Muscle of arm (tissue), 14 donors: ENCODE measurements around the gene SFXN2. TPM values are rescaled to one million over a fixed set of nuclear protein-coding genes. Genes with fewer than 3 reads are reported as not detected.
"Not testable (repeated sequence)": the region's sequence is repeated elsewhere in the genome, so short reads cannot be mapped to it uniquely, and the experiment has no call there.

Source experiments
- DNase-seq: peaks from one replicate; pipeline ENCODE4 v3.0.0-alpha.2; 2013
- long read RNA-seq, 11 donors: transcript quantifications; one replicate each; lab custom pipeline, GENCODE V29; 2026
- polyA plus RNA-seq, 12 donors: library from polyadenylated mRNA; unstranded; fragments of 120-200 nt; gene quantifications; one replicate each; pipeline ENCODE4 v1.2.1, GENCODE V29; 2013; ENCODE audit not compliant: insufficient read length in 12 of 12

Gene SFXN2, protein sequence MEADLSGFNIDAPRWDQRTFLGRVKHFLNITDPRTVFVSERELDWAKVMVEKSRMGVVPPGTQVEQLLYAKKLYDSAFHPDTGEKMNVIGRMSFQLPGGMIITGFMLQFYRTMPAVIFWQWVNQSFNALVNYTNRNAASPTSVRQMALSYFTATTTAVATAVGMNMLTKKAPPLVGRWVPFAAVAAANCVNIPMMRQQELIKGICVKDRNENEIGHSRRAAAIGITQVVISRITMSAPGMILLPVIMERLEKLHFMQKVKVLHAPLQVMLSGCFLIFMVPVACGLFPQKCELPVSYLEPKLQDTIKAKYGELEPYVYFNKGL
- 10 to 100 TPM in 2 of 12 donors, 1 to 10 TPM in 9, not detected in 1; 3.5 to 11.4 (median 5.7) TPM for polyA plus RNA-seq
- long read RNA-seq, donor 1, partial matches to known transcripts = 6 of 7 reads
- long read RNA-seq, donor 1, other reads (novel, unspliced or antisense) = 0 of 7 reads
- long read RNA-seq, donor 2, full-length matches to known transcripts = 1 of 1 reads
- long read RNA-seq, donor 2, partial matches to known transcripts = 0 of 1 reads
- long read RNA-seq, donor 2, other reads (novel, unspliced or antisense) = 0 of 1 reads
- long read RNA-seq, donor 3, partial matches to known transcripts = 0 of 1 reads
- long read RNA-seq, donor 3, other reads (novel, unspliced or antisense) = 0 of 1 reads
- long read RNA-seq, donor 4 = 0 reads
- long read RNA-seq, donor 5 = 0 reads
- long read RNA-seq, donor 6, partial matches to known transcripts = 0 of 1 reads
- long read RNA-seq, donor 6, other reads (novel, unspliced or antisense) = 0 of 1 reads
- long read RNA-seq, donor 7, partial matches to known transcripts = 5 of 5 reads
- long read RNA-seq, donor 7, other reads (novel, unspliced or antisense) = 0 of 5 reads
- long read RNA-seq, donor 8 = 0 reads
- long read RNA-seq, donor 9 = 0 reads
- long read RNA-seq, donor 10 = 0 reads
- long read RNA-seq, donor 11, full-length matches to known transcripts = 1 of 1 reads
- long read RNA-seq, donor 11, partial matches to known transcripts = 0 of 1 reads
- long read RNA-seq, donor 11, other reads (novel, unspliced or antisense) = 0 of 1 reads

DNA sequence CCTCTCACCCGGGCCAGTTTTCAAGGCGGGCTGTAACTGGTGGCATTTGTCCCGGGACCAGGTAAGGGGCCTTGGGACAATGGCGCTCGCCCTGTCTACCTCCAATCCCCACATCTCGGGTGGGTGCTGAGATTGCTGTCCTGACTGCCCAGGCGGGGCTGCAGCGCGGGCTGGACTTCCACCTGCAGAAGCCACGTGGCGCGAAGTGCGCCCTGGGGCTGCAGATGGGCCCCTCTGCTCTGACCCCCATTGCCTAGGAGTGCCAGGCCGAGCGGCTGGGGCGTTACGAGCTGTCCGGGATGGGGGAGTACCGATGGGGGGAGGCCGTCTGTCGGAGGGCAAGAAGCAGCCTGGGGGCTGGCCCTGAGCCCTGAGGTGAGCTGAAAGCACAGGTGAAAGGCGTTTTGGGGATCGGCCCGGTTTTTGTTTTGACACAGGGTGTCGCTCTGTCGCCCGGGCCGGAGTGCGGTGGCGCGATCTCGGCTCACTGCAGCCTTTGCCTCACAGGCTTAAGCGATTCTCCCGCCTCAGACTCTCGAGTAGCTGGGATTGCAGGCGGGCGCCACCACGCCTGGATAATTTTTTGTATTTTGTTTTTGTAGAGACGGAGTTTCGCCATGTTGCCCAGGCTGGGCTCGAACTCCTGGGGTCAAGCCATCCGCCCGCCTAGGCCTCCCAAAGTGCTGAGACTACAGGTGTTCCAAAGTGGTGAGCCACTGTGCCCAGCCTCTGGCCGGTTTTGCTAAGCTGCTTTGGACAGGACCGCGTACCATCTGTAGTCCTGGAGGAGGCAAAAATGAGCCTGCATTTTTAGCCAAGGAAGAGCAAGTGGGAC is at the start of gene SFXN2:
TSS of gene SFXN2 (plus strand) at position 16 of the 835 bp plus-strand sequence. CDS start 12,001 bp downstream, outside the sequence.
- DNase-seq = no peak

DNA sequence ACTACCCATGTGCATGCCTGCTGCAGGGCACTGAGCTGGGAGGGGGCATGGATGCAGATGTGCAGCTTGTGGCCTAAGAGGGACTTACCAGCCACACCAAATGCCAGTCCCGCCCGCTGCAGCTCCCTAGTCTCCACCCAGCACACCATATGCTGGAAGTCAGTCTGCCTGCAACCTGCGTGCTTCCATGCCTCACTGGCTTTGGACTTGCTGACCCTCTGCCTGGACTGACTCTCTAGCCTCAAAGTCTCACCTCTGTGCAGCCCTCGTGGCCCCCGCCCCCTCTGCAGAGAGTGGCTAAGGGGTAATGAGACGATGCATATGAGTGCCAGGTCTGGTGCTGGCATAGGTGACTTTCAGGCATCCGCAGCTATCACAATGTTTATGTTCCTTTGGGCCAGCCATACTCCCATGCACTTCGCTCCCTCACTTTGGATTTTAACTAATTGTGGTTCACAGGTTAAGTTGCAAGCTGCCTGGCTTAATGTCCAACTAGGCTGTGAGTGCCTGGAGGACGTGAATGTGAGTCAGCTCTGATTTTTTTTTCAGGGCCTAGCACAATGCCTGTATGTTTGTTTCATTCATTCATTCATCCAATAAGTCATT is 48.4 kb upstream of the SFXN2 start:
- DNase-seq = no peak

DNA sequence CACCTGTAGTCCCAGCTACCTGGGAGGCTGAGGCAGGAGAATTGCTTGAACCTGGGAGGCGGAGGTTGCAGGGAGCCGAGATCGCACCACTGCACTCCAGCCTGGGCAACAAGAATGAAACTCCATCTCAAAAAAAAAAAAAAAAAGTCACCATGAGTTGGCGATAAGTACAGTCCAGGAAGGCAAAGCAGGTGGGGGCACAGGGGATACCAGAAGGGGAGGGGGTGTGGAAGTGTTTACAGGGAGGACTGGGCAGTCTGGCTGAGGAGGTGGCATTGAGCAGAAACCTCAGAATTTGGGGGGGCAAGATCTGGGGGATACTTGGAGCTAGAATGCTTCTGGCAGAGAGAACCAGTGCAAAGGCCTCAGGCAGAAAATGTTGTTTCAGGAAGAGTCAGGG is 47.0 kb upstream of the SFXN2 start:
- not testable (repeated sequence) for DNase-seq

DNA sequence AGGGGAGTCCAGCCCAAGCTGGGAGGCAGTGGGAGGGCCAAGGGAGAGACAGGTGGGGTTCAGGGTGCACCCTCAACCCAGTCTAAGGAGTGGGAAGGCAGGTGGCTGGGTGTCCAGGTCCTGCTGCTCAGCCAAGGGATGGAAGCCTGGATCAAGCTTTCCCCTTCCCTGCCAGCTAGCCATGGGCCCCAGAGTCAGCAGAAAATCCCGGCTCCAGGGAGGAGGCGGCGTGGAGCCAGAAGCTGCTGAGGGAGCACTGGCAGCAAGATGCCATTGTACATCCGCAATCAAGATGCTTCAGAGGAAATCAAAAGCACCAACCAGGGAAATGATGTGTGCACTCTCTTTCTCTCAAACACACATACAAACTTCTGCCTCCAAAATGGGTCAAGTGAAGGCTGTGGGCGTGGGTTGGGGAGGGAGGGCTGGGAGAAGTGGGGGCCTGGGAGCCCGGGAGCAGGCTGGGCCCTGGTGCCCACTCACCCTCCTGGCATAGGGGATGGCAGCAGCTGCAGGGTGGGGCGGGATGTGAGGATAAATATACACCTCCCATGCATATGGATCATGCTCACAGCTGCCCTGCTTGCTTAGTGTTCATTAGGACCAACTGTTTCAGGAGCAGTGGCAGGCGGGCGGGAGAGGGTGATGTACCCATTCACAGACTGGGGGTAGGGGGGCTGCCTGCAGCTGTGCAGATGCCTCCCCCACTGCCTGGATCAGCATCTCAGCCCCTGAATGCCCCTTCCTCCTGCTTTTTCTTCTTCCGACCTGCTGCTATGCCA is 45.9 kb upstream of the SFXN2 start:
- no peak for DNase-seq

DNA sequence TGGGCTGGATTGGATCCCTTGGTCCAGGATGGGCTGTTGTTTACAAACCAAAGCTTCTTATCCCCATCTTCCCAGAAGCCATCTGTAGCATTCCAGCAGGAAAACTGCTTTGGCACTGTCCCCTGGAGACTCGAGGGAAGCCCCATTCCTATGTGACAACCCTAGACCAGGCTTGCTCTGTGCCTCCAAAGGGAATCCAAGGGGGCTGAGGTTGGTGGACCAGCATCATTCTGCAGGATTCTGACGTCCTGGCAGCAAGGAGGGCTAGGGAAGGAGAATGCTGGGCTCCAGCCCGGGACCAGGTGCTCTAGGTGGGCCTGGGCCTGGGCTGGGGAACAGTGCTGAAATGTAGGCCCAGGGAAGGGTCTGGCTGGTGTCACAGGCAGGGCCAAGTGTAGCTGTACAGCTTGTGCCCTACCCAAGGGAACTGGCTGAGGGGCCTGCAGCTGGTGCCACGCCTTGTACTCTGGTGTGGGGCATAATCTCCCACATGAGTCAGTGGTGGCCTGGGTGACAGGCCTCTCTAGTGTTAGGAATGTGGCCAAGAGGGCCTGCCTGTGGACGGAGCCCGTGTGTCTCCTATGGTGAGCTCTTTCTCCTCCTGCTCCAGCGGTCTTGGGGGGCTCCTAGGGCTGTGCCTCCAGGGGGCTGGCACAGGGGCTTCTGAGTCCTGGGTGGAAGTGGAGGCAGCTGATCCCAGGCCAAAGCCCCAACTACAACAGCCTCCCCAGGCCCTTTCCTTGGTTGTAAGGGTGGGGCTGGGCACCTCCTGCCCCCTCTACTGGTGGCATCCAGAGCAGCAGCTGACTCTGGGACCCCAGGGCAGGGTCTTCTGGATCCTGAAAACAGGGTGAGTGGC is 45.0 kb upstream of the SFXN2 start:
- no peak for DNase-seq

DNA sequence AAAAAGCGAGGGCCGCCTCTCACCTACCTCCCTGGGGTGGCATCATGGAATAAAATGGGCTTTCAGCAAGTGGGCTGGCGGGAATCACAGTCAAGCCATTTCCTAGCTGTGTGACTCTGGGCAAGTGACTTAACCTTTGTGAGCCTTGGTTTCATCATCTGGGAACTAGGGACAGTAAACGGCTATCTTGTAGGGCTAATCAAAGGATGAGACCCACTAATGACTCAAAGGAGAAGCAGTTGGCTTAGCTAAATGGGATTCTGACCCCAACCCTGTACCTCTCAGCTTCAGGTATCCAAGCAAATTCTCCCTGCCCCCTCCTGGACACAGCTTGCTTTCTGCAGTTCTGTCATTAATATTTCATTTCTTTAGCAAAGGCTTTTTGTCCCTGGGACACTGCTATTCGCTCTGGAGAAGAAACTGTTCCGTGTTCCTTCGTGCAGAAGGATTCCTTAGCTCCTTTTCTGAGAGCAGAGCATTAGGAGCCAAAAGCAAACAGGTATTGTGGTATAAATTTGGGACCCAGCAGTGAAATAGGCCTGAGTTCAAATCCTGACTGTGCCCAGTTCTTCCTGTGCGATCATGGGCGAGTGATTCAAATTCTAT is 44.3 kb upstream of the SFXN2 start:
- no peak for DNase-seq

DNA sequence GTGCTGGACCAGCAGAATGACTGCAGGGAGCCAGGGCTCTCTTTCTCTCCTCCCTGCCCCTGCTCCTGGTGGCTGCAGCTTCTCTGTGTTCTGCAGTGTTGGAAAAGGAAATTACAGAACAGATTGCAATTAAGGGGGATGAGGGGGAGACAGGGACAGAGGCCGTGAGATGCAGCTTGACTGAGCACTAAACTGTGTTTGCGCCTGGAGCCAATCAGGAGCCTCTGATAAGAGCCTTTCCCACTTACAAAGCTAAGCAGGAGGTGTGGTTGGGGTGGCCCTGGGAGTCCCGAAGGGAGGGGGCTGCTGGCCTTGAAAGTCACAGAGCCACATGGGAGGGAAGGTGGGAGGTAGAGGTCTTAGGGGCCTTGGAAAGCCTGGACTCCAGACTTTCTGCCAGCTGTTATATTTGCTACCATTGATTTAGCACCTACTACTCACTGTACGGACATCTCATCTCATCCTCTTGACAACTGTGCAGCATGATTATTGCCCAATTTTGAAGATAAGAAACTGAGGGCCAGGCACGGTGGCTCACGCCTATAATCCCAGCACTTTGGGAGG is 43.5 kb upstream of the SFXN2 start:
- no peak for DNase-seq

DNA sequence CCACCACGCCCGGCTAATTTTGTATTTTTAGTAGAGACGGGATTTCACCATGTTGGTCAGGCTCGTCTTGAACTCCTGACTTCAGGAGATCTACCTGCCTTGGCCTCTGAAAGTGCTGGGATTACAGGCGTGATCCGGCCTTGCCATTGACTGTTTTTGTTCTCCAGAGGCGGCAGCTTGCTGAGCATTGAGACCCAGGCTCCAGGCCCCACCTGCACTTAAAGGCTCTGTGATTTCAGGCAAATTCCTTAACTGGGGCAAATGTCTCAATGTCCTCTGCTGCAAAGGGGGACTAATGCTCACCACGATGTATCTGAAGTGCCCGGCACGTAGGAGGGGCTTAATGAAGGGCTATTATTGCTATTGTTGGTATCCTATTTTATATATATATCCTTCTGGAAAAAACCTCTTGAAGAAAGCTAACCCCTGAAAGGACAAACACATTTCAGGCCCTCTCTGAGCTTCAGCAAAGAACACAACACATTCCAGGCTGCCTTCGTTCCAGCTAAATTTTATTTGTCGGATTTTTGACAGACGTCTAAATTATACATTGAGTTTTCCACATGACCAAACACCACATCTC is 41.1 kb upstream of the SFXN2 start:
- DNase-seq = no peak

DNA sequence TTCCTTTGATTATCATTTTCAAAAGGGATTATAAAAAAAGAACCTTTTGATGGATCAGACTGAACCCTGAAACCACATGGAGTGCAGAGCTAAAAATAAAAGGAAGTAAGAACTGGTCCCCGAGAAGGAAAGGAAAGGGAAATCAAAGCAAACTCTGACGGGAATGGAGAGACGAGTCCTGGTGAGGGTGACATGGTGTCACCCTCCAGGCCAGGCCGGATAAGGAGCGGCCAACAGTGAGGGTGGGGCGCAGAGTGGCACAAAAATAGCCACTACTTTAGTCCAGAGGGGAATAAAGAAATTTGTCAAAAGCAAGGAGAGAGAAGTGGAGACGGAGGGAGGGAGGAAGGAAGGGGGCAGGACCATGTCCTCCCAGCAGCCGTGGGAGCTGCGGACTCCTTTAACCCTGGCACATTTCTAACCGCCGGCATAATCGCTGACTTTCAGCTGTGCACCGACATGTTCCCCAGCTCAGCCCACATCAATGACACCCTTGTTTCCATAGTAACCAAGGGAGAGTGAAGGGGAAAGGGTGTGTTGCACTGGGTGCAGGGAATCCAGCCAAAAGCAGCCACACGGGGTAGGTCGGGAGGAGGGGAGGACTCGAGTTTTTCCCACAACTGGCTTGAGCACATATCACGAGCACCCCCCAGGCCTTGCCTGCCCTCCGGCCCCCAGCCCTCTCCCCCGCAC is 40.5 kb upstream of the SFXN2 start:
- DNase-seq = no peak

DNA sequence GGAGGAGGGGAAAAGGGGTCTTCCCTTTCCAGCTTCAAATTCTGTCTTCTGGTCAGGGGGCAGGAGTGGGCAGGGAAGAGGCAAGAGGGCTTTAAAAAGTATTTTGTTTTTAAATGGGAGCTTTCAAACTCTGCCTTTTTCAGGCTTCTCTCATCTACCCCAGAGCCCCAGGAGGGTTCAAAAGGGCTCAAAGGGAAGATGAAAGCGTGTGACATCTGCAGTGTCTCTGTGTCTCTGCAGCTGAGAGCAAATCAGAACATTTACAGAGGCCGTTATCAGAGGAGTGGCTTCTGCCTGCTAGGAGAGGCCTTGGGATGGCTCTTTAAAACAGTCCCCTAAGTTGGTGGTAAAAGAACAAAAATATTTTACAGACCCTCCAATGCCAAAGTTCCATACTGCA is 39.9 kb upstream of the SFXN2 start:
- no peak for DNase-seq

DNA sequence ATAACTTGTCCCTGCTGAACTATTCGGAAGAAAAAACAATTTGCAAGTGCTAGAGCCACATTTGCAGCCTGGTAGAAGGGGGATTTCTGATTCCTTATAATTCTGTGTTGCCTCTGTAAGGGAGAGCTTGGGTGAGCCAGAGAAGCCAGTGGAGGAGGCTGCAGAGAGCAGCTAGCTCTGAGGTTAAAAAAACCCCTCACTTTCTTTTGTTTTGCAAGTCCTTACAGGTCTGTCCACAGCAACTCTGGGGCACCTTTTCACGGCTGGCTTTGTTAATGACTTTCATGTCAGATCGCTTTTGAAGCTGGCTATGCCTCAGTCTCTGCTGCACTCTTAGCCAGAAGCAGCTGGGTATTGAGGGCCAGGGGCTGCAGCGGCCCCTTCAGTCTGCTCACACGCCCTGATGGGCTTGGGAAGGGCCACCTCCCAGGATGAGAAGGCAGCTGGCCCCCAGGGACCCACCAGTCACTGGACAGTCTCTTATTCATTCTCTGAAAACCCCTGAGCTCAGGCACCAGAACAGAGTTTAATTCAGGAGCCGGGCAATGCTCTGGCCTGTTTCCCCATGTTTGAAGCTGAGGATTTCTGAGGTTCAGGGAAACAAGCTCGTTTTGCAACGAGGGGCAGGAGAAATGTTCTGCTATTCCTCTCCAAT is 39.3 kb upstream of the SFXN2 start:
- DNase-seq = no peak

DNA sequence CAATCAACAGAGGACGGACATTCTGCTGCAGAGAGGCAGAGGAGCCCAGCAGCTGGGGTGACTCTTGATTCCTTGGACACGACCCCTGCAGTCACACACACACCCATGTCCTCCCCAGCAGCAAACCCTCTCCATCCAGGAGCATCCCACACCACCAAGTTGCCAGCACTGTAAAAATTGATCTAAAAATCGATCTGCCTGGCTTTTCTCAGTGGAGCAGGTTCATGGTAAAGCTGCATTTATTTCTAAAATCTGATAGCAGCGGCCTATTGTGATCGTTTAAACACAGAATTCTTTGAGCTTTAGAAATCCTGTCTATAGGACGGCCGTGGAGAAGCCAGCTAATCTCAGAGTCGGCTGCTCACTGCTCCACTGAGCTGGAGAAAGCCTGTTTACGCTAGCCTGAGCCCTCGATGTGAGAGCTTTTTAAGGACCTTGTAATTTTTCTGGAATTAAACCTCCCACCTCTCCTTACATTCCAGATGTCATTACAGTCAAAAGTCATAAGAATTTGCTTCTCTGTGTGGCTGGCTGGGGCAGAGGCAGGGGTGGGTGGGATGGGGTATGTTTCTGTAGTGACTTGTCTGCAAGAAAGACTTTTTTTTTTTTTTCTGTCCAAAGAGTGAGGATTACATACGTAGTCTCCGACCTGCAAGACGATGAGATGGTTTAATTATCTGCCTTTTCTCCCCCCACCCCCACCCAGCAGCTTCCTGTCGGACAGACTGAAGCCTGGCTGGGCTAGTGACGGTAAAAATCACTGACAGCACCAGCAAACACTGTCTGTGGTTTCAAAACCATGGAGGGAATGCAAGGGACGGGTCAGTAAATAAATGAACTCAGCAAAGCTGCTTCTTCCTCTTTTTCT is 38.5 kb upstream of the SFXN2 start:
- no peak for DNase-seq

DNA sequence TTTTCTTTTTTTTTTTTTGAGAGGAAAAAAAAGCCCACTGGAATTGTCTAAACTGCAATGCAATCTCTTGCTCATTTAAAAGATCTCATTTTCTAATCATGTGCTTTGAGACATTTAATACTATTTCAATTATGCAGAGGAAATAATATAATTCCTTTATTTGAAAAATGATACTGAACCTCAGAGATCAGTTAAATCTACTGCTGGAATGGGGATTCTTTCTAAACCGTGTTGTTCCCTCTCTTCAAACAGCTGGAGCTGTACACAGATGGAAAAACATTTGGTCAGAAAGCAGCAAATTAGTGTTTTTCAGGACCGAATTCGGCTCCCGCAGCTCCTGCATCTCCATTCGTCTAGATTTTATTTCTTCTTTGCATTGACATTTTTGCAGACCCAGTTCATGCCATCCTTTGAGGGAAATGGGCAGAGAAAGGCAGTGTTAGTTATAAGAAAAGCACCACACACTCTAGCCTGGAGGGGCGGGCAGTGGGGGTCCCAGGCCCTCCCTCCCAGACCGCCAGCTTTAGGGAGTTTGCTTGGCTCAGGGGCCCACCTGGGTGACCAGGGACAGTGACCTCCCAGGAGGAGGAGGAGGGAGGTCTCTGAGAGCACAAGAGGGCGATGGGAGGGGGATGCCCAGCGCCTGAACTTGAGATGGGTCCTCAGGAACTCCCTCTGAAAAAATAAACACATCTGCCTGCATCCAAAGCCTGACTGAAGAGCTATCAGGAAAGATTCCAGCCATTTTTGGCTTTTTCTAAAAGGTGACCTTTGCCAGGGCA is 37.7 kb upstream of the SFXN2 start:
- no peak for DNase-seq

DNA sequence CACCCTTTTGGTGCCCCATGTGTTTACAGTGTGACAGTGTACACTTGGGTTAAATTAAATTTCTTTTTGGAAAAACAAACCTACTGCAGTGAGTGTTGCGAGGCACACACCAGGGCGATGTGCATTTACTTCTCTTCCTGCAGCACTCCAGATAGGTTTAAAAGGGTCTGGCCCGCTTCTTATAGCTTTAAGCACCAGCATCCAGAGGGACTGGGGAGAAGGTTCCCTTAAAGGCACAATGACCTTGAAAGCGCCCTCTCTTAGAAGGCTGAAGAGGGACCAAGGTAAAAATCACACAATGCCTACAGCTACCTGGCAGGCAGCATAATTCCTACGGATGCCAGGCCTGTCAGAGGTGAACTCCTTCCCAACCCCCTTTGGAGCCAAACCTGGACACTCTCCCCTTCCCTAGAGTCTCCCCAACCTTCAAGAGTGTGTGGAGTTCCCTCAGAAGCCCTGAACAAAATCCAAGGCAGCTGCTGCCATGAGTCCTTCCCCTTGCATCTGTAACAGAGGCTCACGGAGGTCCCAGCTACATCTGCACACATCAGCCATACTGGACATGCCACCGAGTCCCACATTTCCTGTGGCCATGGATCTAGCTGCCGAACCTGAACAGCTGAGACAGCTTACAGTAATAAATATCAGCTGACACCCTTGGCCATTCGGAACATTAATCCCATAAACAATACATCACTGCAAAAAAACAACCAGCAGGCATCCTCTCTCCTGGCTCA is 36.9 kb upstream of the SFXN2 start:
- no peak for DNase-seq
